ENCODE data around the gene LCN9. TPM values are rescaled to one million over a fixed set of nuclear protein-coding genes. Genes with fewer than 3 reads are reported as not detected.

The LCN9 gene
- total RNA-seq, 1 donor from 2014 or later = not detected

DNA sequence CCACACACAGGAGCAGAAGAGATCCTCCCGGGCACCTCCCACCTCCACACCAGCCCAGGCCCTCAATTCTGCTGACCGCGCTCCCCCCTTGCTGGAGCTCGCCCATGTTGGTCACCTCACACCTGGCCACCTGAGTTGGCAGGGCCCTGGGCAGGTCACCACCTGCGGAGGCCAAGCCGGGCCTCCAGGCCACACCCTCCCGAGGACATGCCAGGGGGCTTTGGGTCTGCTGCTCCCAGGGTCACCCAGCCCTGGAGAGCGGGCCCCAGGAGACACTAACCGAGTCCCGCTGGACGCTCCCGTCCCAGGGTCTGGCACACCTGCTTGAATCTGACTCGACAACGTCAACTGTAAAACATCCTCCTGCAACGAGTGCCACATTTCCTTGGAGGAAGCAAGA lies 34.1 kb downstream of the LCN9 start:
- intact Hi-C loops (cut with micrococcal nuclease) = no loop called here
- peaks cover 72% of the 10 kb centered on the region for H3K27me3 ChIP-seq (ENCODE audit: low read depth)

GRCh38 chr9:135698236-135698635 lies 35.1 kb downstream of the LCN9 start:
- H3K4me1 ChIP-seq = peaks cover 15% of the 10 kb centered on the region
- H3K36me3 ChIP-seq = no peaks in the 10 kb centered on the region
- intact Hi-C loops (cut with micrococcal nuclease) = no loop called here
- H3K27ac ChIP-seq (replicated peaks) = no peak overlapping the region
- DNase-seq = no peak
- no peaks in the 10 kb centered on the region for H3K9me3 ChIP-seq (replicated peaks)
- TF ChIP-seq, protein P1, sequence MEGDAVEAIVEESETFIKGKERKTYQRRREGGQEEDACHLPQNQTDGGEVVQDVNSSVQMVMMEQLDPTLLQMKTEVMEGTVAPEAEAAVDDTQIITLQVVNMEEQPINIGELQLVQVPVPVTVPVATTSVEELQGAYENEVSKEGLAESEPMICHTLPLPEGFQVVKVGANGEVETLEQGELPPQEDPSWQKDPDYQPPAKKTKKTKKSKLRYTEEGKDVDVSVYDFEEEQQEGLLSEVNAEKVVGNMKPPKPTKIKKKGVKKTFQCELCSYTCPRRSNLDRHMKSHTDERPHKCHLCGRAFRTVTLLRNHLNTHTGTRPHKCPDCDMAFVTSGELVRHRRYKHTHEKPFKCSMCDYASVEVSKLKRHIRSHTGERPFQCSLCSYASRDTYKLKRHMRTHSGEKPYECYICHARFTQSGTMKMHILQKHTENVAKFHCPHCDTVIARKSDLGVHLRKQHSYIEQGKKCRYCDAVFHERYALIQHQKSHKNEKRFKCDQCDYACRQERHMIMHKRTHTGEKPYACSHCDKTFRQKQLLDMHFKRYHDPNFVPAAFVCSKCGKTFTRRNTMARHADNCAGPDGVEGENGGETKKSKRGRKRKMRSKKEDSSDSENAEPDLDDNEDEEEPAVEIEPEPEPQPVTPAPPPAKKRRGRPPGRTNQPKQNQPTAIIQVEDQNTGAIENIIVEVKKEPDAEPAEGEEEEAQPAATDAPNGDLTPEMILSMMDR (IDR thresholded peaks at IDR 0.05; ENCODE audit: borderline replicate concordance) = no peak
- H3K4me3 ChIP-seq = no peak overlapping the region
- peaks cover 72% of the 10 kb centered on the region for H3K27me3 ChIP-seq (ENCODE audit: low read depth)

More for the DNA sequence above, 34.1 kb downstream of the LCN9 start:
- Histone ChIP-seq H3K9me3 (replicated peaks) (no peaks in the 10 kb centered on the region), H3K27ac (replicated peaks) (no peak overlapping the region), H3K4me3 (no peak overlapping the region), H3K4me1 (peaks cover 8% of the 10 kb centered on the region), H3K36me3 (no peaks in the 10 kb centered on the region)
- DNase-seq = no peak
- TF ChIP-seq, protein P1 (IDR thresholded peaks at IDR 0.05; ENCODE audit: borderline replicate concordance) = no peak

DNA sequence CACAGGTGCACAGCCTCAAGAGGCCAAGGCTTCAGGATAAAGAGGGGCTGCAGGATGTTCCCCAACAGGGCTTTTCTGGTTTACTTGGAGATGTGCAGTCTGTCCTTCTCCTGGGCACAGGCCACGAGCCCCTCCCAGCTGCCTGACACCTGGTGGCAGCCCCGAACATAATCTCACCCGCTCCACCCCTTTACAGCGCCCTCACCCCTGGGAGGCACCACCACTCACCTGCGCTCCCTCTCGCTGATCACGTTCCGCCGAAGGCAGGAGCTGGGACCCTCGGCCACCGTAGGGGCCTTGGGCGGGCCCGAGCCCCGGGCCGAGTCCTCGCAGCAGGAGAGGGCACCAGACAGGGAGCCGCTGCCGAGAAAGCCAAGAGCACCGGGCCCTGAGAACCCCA lies 35.7 kb downstream of the LCN9 start:
- Histone ChIP-seq H3K36me3 (no peaks in the 10 kb centered on the region), H3K4me1 (peaks cover 15% of the 10 kb centered on the region), H3K27me3 (ENCODE audit: low read depth) (peaks cover 73% of the 10 kb centered on the region), H3K4me3 (no peak overlapping the region), H3K9me3 (replicated peaks) (no peaks in the 10 kb centered on the region), H3K27ac (replicated peaks) (no peak overlapping the region)
- DNase-seq = no peak
- intact Hi-C loops (cut with micrococcal nuclease) = no loop called here
- TF ChIP-seq, protein P1 (IDR thresholded peaks at IDR 0.05; ENCODE audit: borderline replicate concordance) = no peak

DNA sequence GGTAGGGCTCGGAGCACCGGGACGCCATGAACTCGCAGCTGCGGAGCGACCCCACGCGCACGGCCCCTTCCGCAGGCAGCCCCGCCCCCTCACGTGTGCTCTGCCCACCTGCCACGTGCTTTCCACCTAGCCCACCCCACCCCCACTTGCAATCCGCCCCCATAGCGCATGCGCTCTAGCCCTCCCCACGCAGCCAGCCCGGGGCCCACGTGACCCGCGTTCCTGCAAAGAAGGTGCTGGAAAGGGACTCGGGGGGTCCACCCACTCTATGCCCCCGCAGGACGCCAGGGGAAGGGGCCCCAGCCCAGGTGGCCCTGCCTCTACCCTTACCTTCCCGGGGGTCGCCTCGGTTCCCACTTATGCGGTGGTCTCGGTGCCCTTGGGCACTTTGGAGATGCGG lies 36.3 kb downstream of the LCN9 start, which contains the start of gene SOHLH1:
Gene SOHLH1 (minus strand): TSS at position 42 of the 400 bp plus-strand sequence. CDS start 14 bp downstream, at position 28.
- intact Hi-C loops (cut with micrococcal nuclease) = no loop called here
- H3K4me3 ChIP-seq = no peak within 1 kb of the TSS
- H3K9me3 ChIP-seq (replicated peaks) = no peaks in the 10 kb centered on the region
- H3K36me3 ChIP-seq = no peaks in the 10 kb centered on the region
- DNase-seq = no peak
- peaks cover 75% of the 10 kb centered on the region for H3K27me3 ChIP-seq (ENCODE audit: low read depth)
- TF ChIP-seq, protein P1 (IDR thresholded peaks at IDR 0.05; ENCODE audit: borderline replicate concordance) = no peak
- peaks cover 15% of the 10 kb centered on the region for H3K4me1 ChIP-seq
- no peak within 1 kb of the TSS for H3K27ac ChIP-seq (replicated peaks)

- Histone ChIP-seq H3K27ac (replicated peaks) (no peak overlapping the region), H3K36me3 (no peaks in the 10 kb centered on the region), H3K9me3 (replicated peaks) (no peaks in the 10 kb centered on the region), H3K4me1 (peaks cover 26% of the 10 kb centered on the region), H3K27me3 (ENCODE audit: low read depth) (peaks cover 75% of the 10 kb centered on the region), H3K4me3 (no peak overlapping the region)
- no peak for DNase-seq
- TF ChIP-seq, protein P1 (IDR thresholded peaks at IDR 0.05; ENCODE audit: borderline replicate concordance) = no peak
- intact Hi-C loops (cut with micrococcal nuclease) = no loop called here
These were observed 37.4 kb downstream of the LCN9 start for GRCh38 chr9:135700525-135700924.
